Stromal cell of bone marrow (primary cell): ENCODE results near the gene MAP4K2.

Experiments
- DNase-seq: peaks from one replicate; pipeline ENCODE4 v3.0.0-alpha.2; 2012; ENCODE audit warnings: low read depth

MAP4K2 gene

GRCh38 chr11:64790205-64791095, 12.6 kb downstream of the MAP4K2 start:
- no peak for DNase-seq

GRCh38 chr11:64789331-64790204, 13.4 kb downstream of the MAP4K2 start:
- no peak for DNase-seq

- DNase-seq = no peak
Measured at GRCh38 chr11:64788321-64789215, 14.4 kb downstream of the MAP4K2 start.

- no peak for DNase-seq
Measured at GRCh38 chr11:64787526-64788320, 15.3 kb downstream of the MAP4K2 start.

- DNase-seq = no peak
Measured at GRCh38 chr11:64786308-64786707, 16.7 kb downstream of the MAP4K2 start.

GRCh38 chr11:64784813-64785581, 18.0 kb downstream of the MAP4K2 start:
- no peak for DNase-seq

GRCh38 chr11:64778473-64779298, 24.3 kb downstream of the MAP4K2 start, which contains the start of gene SF1:
Gene SF1, minus strand, starts transcription at chr11:64778542. Its CDS starts 150 bp downstream, at chr11:64778392.
- DNase-seq = peak; percentile 100

GRCh38 chr11:64778223-64778472, 24.9 kb downstream of the MAP4K2 start:
- no peak for DNase-seq

- DNase-seq = peak; percentile 61
Measured at GRCh38 chr11:64777449-64778222, 25.4 kb downstream of the MAP4K2 start.

GRCh38 chr11:64776875-64777274, 26.1 kb downstream of the MAP4K2 start:
- no peak for DNase-seq

- no peak for DNase-seq
Measured at GRCh38 chr11:64776425-64776824, 26.6 kb downstream of the MAP4K2 start.

- DNase-seq = no peak
Measured at GRCh38 chr11:64774144-64774543, 28.9 kb downstream of the MAP4K2 start.

- no peak for DNase-seq
Measured at GRCh38 chr11:64772303-64773018, 30.6 kb downstream of the MAP4K2 start.

GRCh38 chr11:64771861-64772260, 31.2 kb downstream of the MAP4K2 start:
- no peak for DNase-seq

GRCh38 chr11:64770120-64770519, 32.9 kb downstream of the MAP4K2 start:
- DNase-seq = no peak

- DNase-seq = no peak
Measured at GRCh38 chr11:64769283-64769682, 33.7 kb downstream of the MAP4K2 start.

GRCh38 chr11:64768300-64768694, 34.7 kb downstream of the MAP4K2 start:
- DNase-seq = no peak
